ENCODE measurements around the gene PCP2.
A peak's percentile ranks its signal among the peaks of the same experiment; 100 is the strongest.

The PCP2 gene

DNA sequence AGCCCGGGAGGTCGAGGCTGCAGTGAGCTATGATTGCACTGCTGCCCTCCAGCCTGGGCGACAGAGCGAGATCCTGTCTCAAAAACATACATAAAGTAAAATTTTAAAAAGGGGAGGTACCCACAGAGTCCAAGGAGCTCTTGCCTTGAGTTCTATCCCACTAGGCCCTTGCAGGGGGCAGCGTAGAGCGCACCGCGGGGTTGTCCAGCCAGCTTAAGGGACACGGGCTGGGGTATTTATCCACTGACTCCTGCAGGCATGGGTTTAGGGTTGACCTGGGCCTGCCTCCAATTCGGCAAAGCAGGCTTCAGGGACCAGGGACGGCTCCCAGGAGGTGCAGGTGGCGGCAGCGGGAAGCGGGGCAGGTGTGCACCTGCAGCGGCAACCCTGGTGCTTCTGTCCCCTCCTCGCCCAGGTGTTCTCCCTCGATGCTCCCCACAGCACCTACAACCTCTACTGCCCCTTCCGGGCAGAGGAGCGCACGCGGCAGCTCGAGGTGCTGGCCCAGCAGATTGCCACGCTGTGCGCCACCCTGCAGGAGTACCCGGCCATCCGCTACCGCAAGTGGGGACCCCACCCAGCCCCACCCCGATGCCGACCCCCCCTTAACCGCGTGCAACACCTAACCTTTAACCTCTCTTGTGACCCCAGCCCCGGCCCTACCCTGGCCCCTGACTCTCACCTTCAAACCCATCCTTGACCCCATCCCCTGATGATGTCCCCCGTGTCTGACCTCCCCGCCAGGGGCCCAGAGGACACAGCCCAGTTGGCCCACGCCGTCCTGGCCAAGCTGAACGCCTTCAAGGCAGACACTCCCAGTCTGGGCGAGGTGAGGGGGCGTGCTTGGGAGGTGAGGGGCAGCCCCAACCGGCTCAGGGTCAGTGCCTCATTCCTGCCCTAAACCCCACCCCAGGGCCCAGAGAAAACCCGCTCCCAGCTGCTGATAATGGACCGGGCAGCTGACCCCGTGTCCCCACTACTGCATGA lies 8.1 kb upstream of the PCP2 start:
- DNase-seq (ENCODE audit: low read depth, low spot score), result no peak
- H3K4me3 ChIP-seq (ENCODE audit: low read length), result no peak overlapping the region

DNA sequence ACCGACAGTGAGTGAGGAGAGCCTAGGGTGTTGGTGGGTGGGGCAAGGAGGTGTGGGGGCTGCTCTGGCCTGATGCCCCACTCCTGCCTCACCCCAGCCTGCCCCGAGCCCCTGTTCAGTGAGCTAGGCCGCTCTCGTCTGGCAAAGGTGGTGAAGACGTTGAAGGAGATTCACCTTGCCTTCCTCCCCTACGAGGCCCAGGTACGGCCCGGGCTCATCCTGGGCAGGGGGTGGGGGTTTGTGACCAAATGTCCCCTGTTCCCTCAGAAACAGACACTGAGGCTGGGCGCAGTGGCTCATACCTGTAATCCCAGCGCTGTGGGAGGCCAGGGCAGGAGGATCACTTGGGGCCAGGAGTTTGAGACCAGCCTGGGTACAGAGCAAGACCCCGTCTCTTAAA lies 7.3 kb upstream of the PCP2 start:
- H3K4me3 ChIP-seq (ENCODE audit: low read length), result no peak overlapping the region
- no peak for DNase-seq (ENCODE audit: low read depth, low spot score)

DNA sequence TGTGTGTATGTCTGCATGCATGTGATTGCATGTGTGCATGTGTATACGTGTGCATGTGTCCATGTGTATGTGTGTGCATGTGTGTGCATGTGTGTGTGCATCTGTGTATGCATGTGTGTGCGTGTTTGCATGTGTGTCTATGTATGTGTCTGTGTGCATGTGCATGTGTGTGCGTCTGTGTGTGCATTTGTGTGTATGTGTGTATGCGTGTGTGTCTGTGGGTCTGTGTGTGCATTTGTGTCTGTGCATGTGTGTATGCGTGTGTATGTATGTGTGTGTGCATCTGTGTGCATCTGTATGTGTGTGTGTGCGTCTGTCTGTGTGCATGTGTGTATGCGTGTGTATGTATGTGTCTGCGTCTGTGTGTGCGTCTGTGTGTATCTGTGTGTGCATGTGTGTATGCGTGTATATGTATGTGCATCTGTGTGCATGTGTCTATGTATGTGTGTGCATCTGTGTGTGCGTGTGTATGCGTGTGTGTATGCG lies 6.4 kb upstream of the PCP2 start:
- no peak for DNase-seq (ENCODE audit: low read depth, low spot score)
- no peak overlapping the region for H3K4me3 ChIP-seq (ENCODE audit: low read length)

DNA sequence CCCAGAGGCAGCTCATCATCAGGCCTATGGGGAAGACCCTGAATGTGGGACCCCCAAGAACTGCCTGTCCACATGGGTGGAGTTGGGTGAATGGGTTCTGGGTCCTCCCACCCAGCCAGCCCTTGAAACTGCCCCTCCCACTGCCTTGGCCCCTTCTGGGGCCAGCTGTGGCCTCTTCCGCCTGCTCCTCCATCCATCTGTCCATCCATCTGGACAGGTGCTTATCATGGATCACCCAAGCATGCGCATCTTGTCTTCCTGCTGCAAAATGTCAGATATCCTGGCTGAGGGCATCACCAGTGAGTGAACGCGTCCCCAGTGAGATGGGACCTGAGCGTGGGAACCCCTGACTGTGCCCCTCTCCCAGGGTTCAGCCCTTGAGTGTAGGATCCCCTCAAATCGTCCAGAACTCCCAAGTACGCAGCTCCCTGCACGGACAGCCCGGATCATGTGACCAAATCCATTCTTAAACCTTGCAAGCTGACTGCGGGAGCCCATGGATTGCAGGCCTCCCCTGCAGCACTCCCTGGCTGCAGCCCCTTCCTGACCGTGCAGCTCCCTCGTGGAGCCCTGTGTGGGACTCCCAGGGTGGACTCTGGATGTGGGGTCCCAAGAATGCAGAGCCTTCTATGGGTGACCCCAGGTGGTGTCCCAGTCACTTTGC lies 5.4 kb upstream of the PCP2 start:
- no peak overlapping the region for H3K4me3 ChIP-seq (ENCODE audit: low read length)
- no peak for DNase-seq (ENCODE audit: low read depth, low spot score)

DNA sequence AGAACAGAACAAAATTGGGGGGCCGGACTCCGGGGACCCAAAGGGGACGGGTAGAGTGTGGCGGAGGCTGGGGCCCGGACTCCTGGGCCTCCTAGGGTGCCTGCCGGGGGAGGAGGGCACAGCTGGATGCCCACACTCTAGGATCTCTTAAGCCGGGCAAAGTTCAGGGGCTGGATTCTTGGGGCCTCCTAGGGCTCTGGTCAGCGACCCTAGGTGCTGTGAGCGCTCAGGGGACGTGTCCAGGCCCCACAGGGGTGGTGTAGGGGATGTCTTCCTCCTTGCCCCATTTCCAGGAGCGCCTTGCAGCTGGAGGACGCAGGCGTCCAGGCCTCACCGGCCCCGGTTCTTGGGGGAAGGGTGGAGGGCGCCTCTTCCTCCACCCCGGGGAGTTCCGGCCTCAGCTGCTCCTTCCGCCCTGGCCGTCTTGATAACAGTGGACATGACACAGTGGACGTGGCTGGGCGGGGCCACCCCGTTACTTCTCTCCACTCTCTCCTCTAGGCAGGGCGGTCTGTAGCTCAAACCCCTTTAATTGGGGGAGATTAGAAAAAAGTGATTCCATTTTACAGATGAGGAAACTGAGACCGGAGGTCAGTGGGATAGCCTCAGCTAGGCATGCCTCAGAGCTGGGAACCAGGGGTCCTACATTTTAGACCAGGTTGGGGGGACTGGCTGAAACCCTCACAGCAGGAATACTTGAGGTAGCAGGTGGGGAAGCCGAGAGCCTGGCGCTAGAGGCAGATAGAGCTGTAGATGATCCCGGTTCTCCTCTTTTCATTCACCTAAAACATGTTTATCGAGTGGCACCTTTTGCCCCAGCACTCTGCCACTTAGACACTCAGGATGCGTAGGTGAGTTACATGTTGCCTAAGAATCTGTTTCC lies 4.1 kb upstream of the PCP2 start:
- DNase-seq (ENCODE audit: low read depth, low spot score), result no peak
- peak overlapping the region; percentile 80 for H3K4me3 ChIP-seq (ENCODE audit: low read length)

DNA sequence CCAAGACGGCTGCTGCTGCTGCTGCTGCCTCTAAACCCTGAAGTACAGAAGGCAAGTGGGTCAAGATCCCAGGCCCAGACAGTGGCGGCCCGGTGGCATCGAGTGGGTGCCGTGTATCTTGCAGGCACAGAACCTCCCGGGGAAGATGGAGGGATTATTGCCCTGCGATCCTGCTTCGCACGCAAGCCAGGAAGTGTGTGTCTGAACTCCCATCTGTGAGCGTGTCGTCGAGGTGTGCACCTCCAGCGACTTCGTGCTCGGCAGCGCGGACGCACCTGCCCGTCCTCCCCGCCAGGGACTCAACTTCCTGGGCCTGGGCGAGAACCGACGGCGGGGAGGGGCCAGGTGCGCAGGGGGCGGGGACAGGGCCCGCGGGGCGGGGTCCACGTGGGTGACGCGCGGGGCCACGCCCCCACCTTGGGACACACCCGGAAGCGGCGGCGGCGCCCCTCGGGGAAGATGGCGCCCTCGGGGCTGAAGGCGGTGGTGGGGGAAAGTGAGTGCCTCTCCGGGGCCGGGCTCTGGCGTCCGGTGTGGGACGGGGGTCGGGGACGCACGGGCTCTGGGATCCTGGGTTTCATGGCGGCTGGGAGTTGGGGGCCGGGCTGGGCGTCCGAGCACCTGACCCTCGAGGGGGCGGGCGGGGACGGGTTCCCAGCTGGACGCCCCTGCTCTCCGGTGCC lies 3.3 kb upstream of the PCP2 start, which contains the start of gene STXBP2:
TSS of gene STXBP2 (plus strand) at position 420 of the 683 bp plus-strand sequence. CDS start at position 460, 40 bp downstream.
- peak within 1 kb of the TSS; percentile 80 for H3K4me3 ChIP-seq (ENCODE audit: low read length)
- peak; percentile 68 for DNase-seq (ENCODE audit: low read depth, low spot score)

DNA sequence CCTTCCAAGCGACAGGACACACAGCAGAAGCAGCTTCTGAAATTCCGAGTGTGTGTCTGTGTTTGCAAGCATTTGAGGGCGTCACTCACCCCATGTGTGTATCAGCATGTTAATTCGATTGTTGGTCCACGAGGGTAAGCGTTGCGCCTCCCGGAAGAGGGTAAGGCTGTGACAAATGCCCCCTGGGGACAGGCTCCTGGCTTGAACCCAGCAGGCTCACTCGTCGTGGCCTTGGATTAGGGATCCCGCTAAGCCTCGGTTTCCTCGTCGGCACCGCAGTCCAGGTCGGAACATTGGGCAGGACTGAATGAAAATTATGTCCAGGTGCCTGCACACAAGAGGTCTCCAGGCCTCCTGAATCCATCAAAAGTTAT lies 2.8 kb upstream of the PCP2 start:
- H3K4me3 ChIP-seq (ENCODE audit: low read length), result peak overlapping the region; percentile 29
- no peak for DNase-seq (ENCODE audit: low read depth, low spot score)

DNA sequence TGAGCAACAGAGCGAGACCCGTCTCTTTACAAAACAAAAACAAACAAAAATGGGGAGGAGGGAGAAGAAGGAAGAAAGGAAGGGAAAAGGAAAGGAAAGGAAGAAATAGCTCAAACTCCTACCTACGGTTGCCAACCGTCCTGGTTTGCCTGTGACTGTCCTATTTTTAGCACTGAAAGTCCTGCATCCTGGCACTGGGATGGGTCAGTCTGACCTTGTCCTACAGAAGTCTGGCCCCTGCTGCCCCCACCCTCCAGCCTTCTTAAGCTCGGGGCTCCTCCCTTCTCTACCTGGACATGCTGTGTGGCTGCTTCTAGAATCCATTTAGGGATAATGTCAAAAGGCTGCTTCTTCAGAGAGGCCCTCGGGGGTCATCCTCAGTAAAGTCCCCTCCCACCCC lies 2.2 kb upstream of the PCP2 start:
- no peak for DNase-seq (ENCODE audit: low read depth, low spot score)
- no peak overlapping the region for H3K4me3 ChIP-seq (ENCODE audit: low read length)

DNA sequence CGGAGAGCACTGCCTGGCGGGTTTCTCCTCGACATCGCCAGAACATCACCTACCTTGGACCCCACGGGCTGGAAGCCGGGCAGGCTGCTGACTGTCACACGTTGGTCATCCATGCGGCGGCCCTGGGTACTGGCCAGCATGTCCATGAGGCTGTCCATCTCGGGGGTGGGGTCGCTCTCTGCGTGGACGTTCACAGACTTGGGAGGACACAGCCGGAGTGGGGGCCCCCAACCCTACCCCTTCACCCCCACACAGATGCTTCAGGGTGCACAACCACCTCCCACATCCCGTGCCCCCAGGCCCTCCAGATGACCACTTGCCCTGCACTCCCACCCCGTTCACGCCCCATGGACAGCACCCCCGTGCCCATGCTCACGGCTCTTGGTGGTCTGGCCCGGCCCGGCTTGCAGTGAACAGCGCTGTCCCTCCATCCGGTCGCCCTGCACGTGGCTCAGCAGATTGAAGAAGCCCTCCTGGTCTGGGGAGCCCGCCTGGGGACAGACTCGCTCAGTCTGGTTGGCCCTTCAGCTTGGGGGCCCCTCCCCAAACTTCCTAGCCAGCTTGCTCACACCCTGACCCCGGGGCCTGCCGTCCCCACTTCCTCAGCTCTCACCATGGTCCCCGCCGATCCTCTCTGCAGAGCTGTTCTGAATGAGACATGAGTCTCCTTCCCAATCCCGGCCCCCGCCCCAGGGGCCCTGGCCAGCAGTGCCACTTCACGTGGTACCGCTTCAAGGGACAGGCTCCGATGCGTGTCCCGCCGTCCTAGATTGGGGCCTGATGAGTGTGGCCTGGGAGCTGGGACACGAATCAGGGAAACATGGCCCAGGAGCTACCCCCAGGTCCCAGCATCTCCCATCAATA lies 947 bp downstream of the PCP2 start:
- H3K4me3 ChIP-seq (ENCODE audit: low read length), result no peak overlapping the region
- no peak for DNase-seq (ENCODE audit: low read depth, low spot score)

DNA sequence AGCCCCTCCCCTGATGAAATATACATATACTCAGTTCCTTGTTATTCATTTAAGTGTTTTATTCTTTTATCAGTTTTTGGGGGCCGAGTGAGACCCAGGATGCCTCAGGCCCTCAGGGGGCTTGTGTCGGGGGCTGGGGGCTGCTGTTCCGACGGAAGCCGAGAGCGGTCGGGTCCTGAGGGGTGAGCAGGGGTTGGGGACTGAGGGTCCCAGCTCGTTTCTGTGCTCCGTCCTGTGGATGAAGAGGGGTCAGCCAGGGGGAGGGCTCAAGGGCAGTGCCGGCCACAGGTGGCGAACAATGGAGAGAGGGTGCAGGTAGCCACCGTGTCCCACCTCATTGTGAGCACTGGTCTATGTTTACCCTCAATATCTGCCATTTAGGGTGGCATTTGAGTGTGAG lies 1.9 kb downstream of the PCP2 start:
- no peak overlapping the region for H3K4me3 ChIP-seq (ENCODE audit: low read length)
- DNase-seq (ENCODE audit: low read depth, low spot score), result no peak

DNA sequence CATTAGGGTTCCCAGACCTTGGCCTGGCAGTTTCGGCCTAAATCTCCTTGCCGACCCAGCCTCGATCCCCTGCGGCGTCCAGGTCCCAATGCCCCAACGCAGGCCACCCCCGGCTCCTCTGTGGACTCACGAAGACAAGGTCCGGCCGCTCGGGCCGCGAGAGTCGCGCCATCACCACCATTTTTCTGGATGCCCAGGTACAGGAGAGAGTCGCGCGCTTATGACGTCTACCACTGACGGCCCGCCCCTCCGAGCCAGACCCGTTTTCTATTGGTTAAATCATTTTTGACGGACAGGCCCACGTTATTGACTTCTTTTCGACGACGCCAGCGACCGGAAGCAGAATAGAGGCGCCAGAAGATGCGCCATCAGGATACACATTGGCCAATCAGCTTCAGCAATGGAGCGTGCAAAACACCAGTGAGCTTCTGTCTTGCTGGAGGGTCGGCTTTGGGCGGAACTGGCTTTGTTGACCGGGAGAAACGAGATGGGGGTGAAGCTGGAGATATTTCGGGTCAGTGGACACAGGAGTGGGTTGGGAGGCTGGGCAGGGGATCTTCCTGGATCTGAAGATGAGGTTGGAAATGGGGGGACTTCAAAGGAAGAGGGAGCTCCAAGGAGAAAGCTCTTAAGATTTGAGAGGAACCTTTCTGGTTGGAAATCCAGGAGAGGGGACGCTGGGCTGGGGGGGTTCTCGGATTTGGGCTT lies 4.0 kb downstream of the PCP2 start, which contains the start of the genes PET100 and XAB2:
TSS of gene PET100 (plus strand) at position 447 of the 708 bp plus-strand sequence. CDS start at position 488, 41 bp downstream.
TSS of gene XAB2 (minus strand) at position 199 of the 708 bp plus-strand sequence. CDS start at position 181, 18 bp downstream.
- peak within 1 kb of the TSS; percentile 84 for H3K4me3 ChIP-seq (ENCODE audit: low read length)
- DNase-seq (ENCODE audit: low read depth, low spot score), result peak; percentile 98

DNA sequence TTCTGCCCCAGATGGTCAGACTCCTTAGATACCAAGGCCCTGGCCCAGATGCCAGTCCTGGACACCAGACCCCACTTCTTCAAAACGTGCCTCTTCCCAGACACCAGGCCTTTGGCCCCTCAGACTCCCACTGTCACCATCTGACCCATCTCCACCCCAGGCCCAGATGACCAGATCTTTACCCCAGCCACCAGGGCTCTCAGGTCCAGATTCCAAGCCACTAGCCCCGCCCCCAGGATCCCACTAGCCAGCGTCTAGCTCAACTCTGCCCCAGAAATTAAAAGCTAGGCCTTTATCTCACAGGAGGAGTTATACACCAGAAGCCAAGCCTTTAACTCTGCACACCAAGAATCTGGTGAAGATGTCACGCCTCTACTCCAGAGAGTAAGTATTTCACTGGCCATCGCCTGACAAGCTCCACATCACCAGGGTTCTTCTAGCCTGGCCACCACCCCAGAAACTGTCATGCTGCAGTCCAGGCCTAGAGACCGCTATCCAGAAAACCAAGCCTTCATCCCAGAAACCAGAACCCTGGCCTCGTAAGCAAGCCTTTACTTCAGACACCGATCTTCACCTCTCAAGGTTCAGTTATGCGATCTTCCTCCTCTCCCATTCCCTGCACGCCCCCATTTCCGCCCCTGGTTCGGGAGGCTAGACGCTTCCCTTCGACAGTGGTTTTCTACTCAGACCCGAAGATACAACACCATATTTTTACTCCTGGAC lies 4.8 kb downstream of the PCP2 start:
- peak overlapping the region; percentile 84 for H3K4me3 ChIP-seq (ENCODE audit: low read length)

DNA sequence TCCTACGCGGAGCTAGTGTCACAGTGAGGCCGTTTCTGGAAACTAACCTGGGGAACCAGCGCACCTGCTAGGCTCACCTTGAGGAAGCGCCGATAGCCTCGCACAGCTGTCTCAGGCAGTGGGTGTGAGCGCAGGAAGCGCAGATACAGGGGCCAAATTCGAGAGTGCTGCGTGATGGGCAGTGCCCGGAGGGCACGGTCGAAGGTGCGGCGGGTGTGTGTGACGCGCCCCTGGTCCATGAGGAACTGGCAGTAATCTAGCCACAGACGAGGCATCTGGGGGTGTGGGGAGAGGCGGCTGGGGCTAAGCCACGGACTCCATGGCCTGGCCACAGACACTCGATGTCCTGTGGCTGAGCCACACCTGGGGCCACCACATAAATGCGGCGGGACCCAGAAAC lies 6.4 kb downstream of the PCP2 start:
- no peak overlapping the region for H3K4me3 ChIP-seq (ENCODE audit: low read length)
- DNase-seq (ENCODE audit: low read depth, low spot score), result no peak

More for the DNA sequence above, 4.8 kb downstream of the PCP2 start:
- no peak for DNase-seq (ENCODE audit: low read depth, low spot score)

DNA sequence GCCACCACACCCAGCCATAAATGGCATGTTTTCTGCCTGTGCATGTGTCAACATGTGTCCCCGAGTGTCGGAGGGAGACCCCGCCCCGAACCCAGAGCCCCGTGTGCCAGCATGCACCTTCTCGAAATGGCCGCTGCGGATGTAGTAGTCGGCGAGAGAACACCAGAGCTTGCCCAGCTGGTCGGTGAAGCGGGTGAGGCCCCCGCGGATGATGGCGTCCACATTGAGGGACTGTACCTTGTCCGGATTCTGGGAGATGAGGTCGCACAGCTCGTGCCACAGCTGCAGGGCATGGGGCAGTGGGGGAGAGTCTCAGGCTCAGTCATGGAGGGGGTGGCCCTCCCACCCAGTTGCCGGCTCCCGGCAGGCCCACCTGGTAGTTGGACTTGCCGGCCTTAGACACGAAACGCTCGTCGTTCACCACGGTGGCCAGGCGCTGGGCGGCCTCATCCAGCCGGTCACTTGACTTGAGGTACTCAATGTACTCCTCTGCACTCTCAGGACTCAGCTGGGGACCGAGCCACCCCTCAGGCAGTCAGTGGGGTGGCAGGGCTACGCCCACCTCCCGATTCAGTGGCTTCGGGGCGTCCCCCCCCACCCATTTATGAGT lies 7.7 kb downstream of the PCP2 start:
- H3K4me3 ChIP-seq (ENCODE audit: low read length), result no peak overlapping the region
- no peak for DNase-seq (ENCODE audit: low read depth, low spot score)

DNA sequence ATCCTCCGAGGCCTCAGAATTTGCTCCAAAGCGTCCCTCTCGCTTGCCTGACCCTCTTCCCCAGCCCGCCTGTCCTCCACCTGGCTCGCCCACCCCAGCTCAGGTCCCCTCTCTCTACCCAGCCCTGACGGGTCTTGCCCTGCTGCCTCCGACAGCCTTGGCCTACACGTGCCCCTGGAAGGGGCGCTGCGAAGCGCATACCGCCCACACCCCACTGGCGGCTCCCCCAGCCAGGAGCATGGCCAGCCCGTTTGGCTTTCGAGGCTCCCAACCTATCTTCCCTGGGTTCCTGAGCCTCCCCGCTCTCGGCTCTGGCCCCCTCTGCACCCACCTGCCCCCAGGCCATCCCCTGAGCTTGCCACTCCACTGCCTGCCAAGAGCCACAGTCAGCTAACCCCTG lies 8.7 kb downstream of the PCP2 start:
- no peak for DNase-seq (ENCODE audit: low read depth, low spot score)
- no peak overlapping the region for H3K4me3 ChIP-seq (ENCODE audit: low read length)

All from Jurkat, Clone E6-1 (cell line).